Activated CD4-positive, alpha-beta T cell treated with anti-CD3 and anti-CD28 coated beads, Interleukin-2, amount 50 U/mL, for 24 hours (primary cell): ENCODE results near the gene KLHDC9.
A peak's percentile ranks its signal among the peaks of the same experiment; 100 is the strongest.
"Not testable (repeated sequence)": the region's sequence is repeated elsewhere in the genome, so short reads cannot be mapped to it uniquely, and the experiment has no call there.

Source experiments
- DNase-seq, 2 donors: peaks; one replicate each; pipeline ENCODE4 v3.0.0-alpha.2; 2020; ENCODE audit warnings: low read depth in 1 of 2, low spot score in 1 of 2

The KLHDC9 gene

GRCh38 chr1:161095230-161095629, 2.9 kb upstream of the KLHDC9 start:
- no peak for DNase-seq

- no peak for DNase-seq
Measured at GRCh38 chr1:161096015-161096414, 2.1 kb upstream of the KLHDC9 start.

GRCh38 chr1:161096530-161096929, 1.6 kb upstream of the KLHDC9 start:
- DNase-seq: no peak

- no peak for DNase-seq
Measured at GRCh38 chr1:161099090-161099802, 1.1 kb downstream of the KLHDC9 start.

GRCh38 chr1:161100556-161100955, 2.4 kb downstream of the KLHDC9 start:
- DNase-seq: no peak

GRCh38 chr1:161106431-161106830, 8.3 kb downstream of the KLHDC9 start:
- no peak for DNase-seq

- DNase-seq: no peak
Measured at GRCh38 chr1:161111117-161111516, 13.0 kb downstream of the KLHDC9 start.

- DNase-seq: no peak
Measured at GRCh38 chr1:161111527-161111926, 13.4 kb downstream of the KLHDC9 start.

GRCh38 chr1:161113915-161114314, 15.8 kb downstream of the KLHDC9 start:
- DNase-seq: no peak

- DNase-seq: no peak
Measured at GRCh38 chr1:161114556-161114955, 16.4 kb downstream of the KLHDC9 start.

- DNase-seq: no peak
Measured at GRCh38 chr1:161115132-161115711, 17.1 kb downstream of the KLHDC9 start.

GRCh38 chr1:161115961-161116360, 17.8 kb downstream of the KLHDC9 start:
- DNase-seq: not testable (repeated sequence)

GRCh38 chr1:161117759-161118581, 19.8 kb downstream of the KLHDC9 start, which contains the start of the genes NIT1 and PFDN2:
Gene NIT1 (plus strand): TSS chr1:161118105. CDS start chr1:161118177, 72 bp downstream.
Gene PFDN2 (minus strand): TSS chr1:161118037. CDS start chr1:161118026, 11 bp downstream.
- DNase-seq: peak; percentile 74 to 85

GRCh38 chr1:161119092-161119903, 21.1 kb downstream of the KLHDC9 start:
- DNase-seq: peak; percentile 49 to 71

- no peak for DNase-seq
Measured at GRCh38 chr1:161121042-161121650, 23.0 kb downstream of the KLHDC9 start.

GRCh38 chr1:161121834-161122233, 23.7 kb downstream of the KLHDC9 start:
- DNase-seq: no peak

GRCh38 chr1:161122967-161123366, 24.8 kb downstream of the KLHDC9 start:
- DNase-seq: no peak

- no peak for DNase-seq
Measured at GRCh38 chr1:161127649-161128048, 29.5 kb downstream of the KLHDC9 start.

- no peak for DNase-seq
Measured at GRCh38 chr1:161128591-161129420, 30.6 kb downstream of the KLHDC9 start.

- DNase-seq: no peak
Measured at GRCh38 chr1:161130266-161130665, 32.1 kb downstream of the KLHDC9 start.
